Measurements from ENCODE around the gene UNC13A. TPM values are rescaled to one million over a fixed set of nuclear protein-coding genes. Genes with fewer than 3 reads are reported as not detected.

Gene UNC13A
- total RNA-seq, 4 donors from 2014 or later, result 0.38 to 0.83 (median 0.62) TPM

DNA sequence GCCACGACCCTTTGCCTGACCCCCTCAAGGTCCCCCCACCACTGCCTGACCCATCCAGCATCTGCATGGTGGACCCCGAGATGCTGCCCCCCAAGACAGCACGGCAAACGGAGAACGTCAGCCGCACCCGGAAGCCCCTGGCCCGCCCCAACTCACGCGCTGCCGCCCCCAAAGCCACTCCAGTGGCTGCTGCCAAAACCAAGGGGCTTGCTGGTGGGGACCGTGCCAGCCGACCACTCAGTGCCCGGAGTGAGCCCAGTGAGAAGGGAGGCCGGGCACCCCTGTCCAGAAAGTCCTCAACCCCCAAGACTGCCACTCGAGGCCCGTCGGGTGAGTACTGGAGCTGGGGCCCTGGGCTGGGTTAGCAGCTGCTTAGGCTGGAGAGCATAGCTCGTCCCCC is 39.7 kb upstream of the UNC13A start:
- no peak for DNase-seq
- H3K4me3 ChIP-seq, result no peak overlapping the region
- H3K9me3 ChIP-seq, result no peaks in the 10 kb centered on the region
- H3K27ac ChIP-seq, result no peak overlapping the region
- no peak for TF ChIP-seq POLR2A (IDR thresholded peaks at IDR 0.05)
- TF ChIP-seq, protein P1, sequence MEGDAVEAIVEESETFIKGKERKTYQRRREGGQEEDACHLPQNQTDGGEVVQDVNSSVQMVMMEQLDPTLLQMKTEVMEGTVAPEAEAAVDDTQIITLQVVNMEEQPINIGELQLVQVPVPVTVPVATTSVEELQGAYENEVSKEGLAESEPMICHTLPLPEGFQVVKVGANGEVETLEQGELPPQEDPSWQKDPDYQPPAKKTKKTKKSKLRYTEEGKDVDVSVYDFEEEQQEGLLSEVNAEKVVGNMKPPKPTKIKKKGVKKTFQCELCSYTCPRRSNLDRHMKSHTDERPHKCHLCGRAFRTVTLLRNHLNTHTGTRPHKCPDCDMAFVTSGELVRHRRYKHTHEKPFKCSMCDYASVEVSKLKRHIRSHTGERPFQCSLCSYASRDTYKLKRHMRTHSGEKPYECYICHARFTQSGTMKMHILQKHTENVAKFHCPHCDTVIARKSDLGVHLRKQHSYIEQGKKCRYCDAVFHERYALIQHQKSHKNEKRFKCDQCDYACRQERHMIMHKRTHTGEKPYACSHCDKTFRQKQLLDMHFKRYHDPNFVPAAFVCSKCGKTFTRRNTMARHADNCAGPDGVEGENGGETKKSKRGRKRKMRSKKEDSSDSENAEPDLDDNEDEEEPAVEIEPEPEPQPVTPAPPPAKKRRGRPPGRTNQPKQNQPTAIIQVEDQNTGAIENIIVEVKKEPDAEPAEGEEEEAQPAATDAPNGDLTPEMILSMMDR (IDR thresholded peaks at IDR 0.05), result no peak
- peaks cover 0 to 1% (median 0%) of the 10 kb centered on the region in 4 donors for H3K4me1 ChIP-seq
- H3K27me3 ChIP-seq, result no peaks in the 10 kb centered on the region
- peaks cover 0 to 92% (median 0%) of the 10 kb centered on the region in 3 donors for H3K36me3 ChIP-seq

DNA sequence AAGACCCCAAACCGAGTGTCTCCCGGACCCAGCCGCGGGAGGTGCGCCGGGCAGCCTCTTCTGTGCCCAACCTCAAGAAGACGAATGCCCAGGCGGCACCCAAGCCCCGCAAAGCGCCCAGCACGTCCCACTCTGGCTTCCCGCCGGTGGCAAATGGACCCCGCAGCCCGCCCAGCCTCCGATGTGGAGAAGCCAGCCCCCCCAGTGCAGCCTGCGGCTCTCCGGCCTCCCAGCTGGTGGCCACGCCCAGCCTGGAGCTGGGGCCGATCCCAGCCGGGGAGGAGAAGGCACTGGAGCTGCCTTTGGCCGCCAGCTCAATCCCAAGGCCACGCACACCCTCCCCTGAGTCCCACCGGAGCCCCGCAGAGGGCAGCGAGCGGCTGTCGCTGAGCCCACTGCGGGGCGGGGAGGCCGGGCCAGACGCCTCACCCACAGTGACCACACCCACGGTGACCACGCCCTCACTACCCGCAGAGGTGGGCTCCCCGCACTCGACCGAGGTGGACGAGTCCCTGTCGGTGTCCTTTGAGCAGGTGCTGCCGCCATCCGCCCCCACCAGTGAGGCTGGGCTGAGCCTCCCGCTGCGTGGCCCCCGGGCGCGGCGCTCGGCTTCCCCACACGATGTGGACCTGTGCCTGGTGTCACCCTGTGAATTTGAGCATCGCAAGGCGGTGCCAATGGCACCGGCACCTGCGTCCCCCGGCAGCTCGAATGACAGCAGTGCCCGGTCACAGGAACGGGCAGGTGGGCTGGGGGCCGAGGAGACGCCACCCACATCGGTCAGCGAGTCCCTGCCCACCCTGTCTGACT is 39.0 kb upstream of the UNC13A start:
- no peaks in the 10 kb centered on the region for H3K27me3 ChIP-seq
- DNase-seq, result no peak
- TF ChIP-seq, protein P1 (IDR thresholded peaks at IDR 0.05), result no peak
- TF ChIP-seq POLR2A (IDR thresholded peaks at IDR 0.05), result no peak
- no peaks in the 10 kb centered on the region for H3K9me3 ChIP-seq
- no peak overlapping the region for H3K4me3 ChIP-seq
- no peak overlapping the region for H3K27ac ChIP-seq
- H3K4me1 ChIP-seq, result peaks cover 0 to 8% (median under 1%) of the 10 kb centered on the region in 4 donors
- peaks cover 0 to 89% (median 0%) of the 10 kb centered on the region in 3 donors for H3K36me3 ChIP-seq

DNA sequence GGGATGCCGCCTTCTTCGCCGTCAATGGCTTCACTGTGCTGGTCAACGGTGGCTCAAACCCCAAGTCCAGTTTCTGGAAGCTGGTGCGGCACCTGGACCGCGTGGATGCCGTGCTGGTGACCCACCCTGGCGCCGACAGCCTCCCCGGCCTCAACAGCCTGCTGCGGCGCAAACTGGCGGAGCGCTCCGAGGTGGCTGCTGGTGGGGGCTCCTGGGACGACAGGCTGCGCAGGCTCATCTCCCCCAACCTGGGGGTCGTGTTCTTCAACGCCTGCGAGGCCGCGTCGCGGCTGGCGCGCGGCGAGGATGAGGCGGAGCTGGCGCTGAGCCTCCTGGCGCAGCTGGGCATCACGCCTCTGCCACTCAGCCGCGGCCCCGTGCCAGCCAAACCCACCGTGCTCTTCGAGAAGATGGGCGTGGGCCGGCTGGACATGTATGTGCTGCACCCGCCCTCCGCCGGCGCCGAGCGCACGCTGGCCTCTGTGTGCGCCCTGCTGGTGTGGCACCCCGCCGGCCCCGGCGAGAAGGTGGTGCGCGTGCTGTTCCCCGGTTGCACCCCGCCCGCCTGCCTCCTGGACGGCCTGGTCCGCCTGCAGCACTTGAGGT is 38.1 kb upstream of the UNC13A start:
- no peak for TF ChIP-seq POLR2A (IDR thresholded peaks at IDR 0.05)
- TF ChIP-seq, protein P1 (IDR thresholded peaks at IDR 0.05), result no peak
- Histone ChIP-seq H3K4me1 (peaks cover 0 to 17% (median 4%) of the 10 kb centered on the region in 4 donors), H3K27ac (no peak overlapping the region), H3K27me3 (no peaks in the 10 kb centered on the region), H3K36me3 (peaks cover 0 to 81% (median 0%) of the 10 kb centered on the region in 3 donors), H3K4me3 (no peak overlapping the region), H3K9me3 (no peaks in the 10 kb centered on the region)
- DNase-seq, result no peak

DNA sequence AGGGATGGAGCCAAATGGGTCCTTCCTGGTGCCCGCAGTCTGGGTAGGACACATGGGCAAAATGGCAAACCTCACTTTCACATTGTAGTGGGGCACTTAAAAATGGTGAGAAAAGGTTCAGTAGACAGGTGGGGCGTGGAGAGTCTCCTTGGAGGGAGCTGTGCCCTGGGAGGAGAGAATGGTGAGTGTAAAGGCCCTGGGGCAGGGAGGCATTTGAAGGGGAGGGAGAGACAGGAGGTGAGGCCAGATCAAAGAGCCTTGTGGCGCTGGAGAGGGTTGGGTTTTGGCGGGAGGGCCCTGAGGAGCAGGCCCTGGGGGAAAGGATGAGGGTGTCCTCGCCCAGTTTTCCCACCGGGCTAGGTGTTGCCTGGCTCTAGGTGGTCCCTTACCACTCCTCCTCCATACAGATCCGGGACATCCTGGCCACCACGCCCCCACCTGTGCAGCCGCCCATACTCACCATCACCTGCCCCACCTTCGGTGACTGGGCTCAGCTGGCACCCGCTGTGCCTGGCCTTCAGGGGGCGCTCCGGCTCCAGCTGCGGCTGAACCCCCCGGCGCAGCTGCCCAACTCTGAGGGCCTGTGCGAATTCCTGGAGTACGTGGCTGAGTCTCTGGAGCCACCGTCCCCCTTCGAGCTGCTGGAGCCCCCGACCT is 37.4 kb upstream of the UNC13A start:
- Histone ChIP-seq H3K4me3 (no peak overlapping the region), H3K27me3 (no peaks in the 10 kb centered on the region), H3K9me3 (no peaks in the 10 kb centered on the region), H3K27ac (no peak overlapping the region), H3K36me3 (peaks cover 0 to 76% (median 0%) of the 10 kb centered on the region in 3 donors), H3K4me1 (peaks cover 4 to 24% (median 11%) of the 10 kb centered on the region in 4 donors)
- DNase-seq, result no peak
- TF ChIP-seq, protein P1 (IDR thresholded peaks at IDR 0.05), result peak in 4 of 6 experiments; percentile 10 to 31 (median 22)
- no peak for TF ChIP-seq POLR2A (IDR thresholded peaks at IDR 0.05)

DNA sequence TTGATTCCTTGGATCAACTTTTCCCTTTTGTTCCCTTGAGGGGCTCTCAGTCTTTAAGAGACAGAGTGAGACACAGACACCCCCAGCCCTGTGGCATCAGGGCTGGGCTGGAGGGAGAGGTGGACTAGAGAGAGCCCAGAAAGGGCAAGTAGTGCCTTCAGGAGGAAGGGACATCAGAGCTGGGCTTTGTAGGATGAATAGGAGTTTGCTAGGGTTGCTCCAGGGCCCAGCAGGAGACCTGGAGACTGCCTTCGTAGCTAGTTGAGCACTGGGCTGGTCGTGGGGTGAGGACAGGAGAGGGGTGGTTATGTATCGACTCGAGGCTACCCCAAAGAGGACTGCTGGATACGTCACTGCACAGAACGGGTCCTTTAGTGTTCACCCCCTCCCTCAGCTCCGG is 36.5 kb upstream of the UNC13A start:
- TF ChIP-seq POLR2A (IDR thresholded peaks at IDR 0.05), result no peak
- TF ChIP-seq, protein P1 (IDR thresholded peaks at IDR 0.05), result no peak
- no peak for DNase-seq
- Histone ChIP-seq H3K4me3 (no peak overlapping the region), H3K36me3 (peaks cover 0 to 67% (median 0%) of the 10 kb centered on the region in 3 donors), H3K27me3 (no peaks in the 10 kb centered on the region), H3K9me3 (no peaks in the 10 kb centered on the region), H3K4me1 (peaks cover 8 to 29% (median 15%) of the 10 kb centered on the region in 4 donors), H3K27ac (no peak overlapping the region)
